HepG2 (cell line): ENCODE results near the gene PSD4. TPM values are rescaled to one million over a fixed set of nuclear protein-coding genes. Genes with fewer than 3 reads are reported as not detected.

Experiments used
- ETV5 ChIP-seq: IDR thresholded peaks from 2 replicates; pipeline ENCODE4 v1.6.1; 2018; ENCODE audit warnings: missing biosample characterization, missing genetic modification reagents, inconsistent platforms, borderline replicate concordance
- FOXA1 ChIP-seq, 2 experiments: fragments of 450-650 bp in 1 of 2; sonication (generic) in 1 of 2; formaldehyde crosslinking in 1 of 2; IDR thresholded peaks; 2 replicates each; pipeline versions ENCODE4 v1.4.0 to v1.6.1; 2016 to 2020; ENCODE audit warnings: missing genetic modification reagents in 1 of 2
- MAFG ChIP-seq: sonication (generic); formaldehyde crosslinking; IDR thresholded peaks from 2 replicates; pipeline ENCODE4 v1.5.1; 2020; ENCODE audit warnings: mild to moderate bottlenecking, missing genetic modification reagents
- SIN3A ChIP-seq: IDR thresholded peaks from 2 replicates; pipeline ENCODE4 v1.6.1; 2011; ENCODE audit warnings: low read depth, mild to moderate bottlenecking, control low read depth, low read length, borderline replicate concordance
- THYN1 ChIP-seq: sonication (generic); formaldehyde crosslinking; IDR thresholded peaks from 2 replicates; pipeline ENCODE4 v1.8.1; 2023; ENCODE audit warnings: low read depth, mild to moderate bottlenecking, moderate library complexity, missing genetic modification reagents, borderline replicate concordance
- ZFX ChIP-seq: sonication (generic); formaldehyde crosslinking; IDR thresholded peaks from 2 replicates; pipeline ENCODE4 v1.4.0; 2020; ENCODE audit warnings: mild to moderate bottlenecking, low read depth, missing genetic modification reagents, moderate library complexity
- ZNF160 ChIP-seq: sonication (generic); formaldehyde crosslinking; IDR thresholded peaks from 2 replicates; pipeline ENCODE4 v1.8.0; 2022; ENCODE audit warnings: mild to moderate bottlenecking, inconsistent platforms, missing genetic modification reagents
- ZNF326 ChIP-seq: sonication (generic); formaldehyde crosslinking; IDR thresholded peaks from 2 replicates; pipeline ENCODE4 v1.4.0; 2020; ENCODE audit warnings: missing genetic modification reagents, borderline replicate concordance
- ZNF468 ChIP-seq: sonication (generic); formaldehyde crosslinking; IDR thresholded peaks from 2 replicates; pipeline ENCODE4 v1.8.0; 2022; ENCODE audit warnings: mild to moderate bottlenecking, moderate library complexity, missing genetic modification reagents
- ZNF501 ChIP-seq: sonication (generic); formaldehyde crosslinking; IDR thresholded peaks from 2 replicates; pipeline ENCODE4 v1.5.1; 2020; ENCODE audit warnings: mild to moderate bottlenecking, moderate library complexity, missing genetic modification reagents
- ZNF513 ChIP-seq: sonication (generic); formaldehyde crosslinking; conservative IDR thresholded peaks from 2 replicates; pipeline ENCODE4 v1.5.0; 2020; ENCODE audit warnings: missing genetic modification reagents
- polyA plus RNA-seq, 8 experiments: library from polyadenylated mRNA; depleted of rRNA in 3 of 8; stranded (reverse) in 7 of 8; unstranded in 1 of 8; fragments of >200 nt; fragmentation: Illumina TruSeq in 4 of 8; extraction: Trizol in 4 of 8; gene quantifications; 2 replicates each; pipeline versions ENCODE4 v1.2.1 to v1.2.3, GENCODE V29; 2011 to 2016; ENCODE audit warnings: low read depth in 4 of 8, missing spikeins in 1 of 8, mixed read lengths in 1 of 8; ENCODE audit not compliant: insufficient read depth in 1 of 8
- total RNA-seq, 5 experiments: library from RNA; depleted of rRNA; stranded (reverse); fragments of >200 nt; fragmentation: Illumina TruSeq; extraction: Trizol; gene quantifications; 2 replicates each; pipeline ENCODE4 v1.2.3, GENCODE V29; 2016; ENCODE audit warnings: low read depth in 1 of 5
- TF ChIP-seq, protein P1 (sequence below): sonication (generic); formaldehyde crosslinking; IDR thresholded peaks from 2 replicates; pipeline ENCODE4 v1.4.0; 2020; ENCODE audit warnings: missing genetic modification reagents
- TF ChIP-seq, protein P2 (sequence below): IDR thresholded peaks from 2 replicates; pipeline ENCODE4 v1.6.1; 2016; ENCODE audit warnings: missing compliant biosample characterization, missing genetic modification reagents, borderline replicate concordance
- TF ChIP-seq, protein P3 (sequence below): sonication (generic); formaldehyde crosslinking; IDR thresholded peaks from 2 replicates; pipeline ENCODE4 v1.5.1; 2020; ENCODE audit warnings: mild to moderate bottlenecking, missing genetic modification reagents, borderline replicate concordance
- TF ChIP-seq, protein P4 (sequence below): sonication (generic); formaldehyde crosslinking; IDR thresholded peaks from 2 replicates; pipeline ENCODE4 v1.4.0; 2020; ENCODE audit warnings: mild to moderate bottlenecking, missing genetic modification reagents

PSD4 gene
- total and polyA plus RNA-seq, 2 of the 13 experiments (the other 11 are each of a cell fraction or from before 2014, with no cell fraction given) = 5.8 to 9.4 TPM

DNA sequence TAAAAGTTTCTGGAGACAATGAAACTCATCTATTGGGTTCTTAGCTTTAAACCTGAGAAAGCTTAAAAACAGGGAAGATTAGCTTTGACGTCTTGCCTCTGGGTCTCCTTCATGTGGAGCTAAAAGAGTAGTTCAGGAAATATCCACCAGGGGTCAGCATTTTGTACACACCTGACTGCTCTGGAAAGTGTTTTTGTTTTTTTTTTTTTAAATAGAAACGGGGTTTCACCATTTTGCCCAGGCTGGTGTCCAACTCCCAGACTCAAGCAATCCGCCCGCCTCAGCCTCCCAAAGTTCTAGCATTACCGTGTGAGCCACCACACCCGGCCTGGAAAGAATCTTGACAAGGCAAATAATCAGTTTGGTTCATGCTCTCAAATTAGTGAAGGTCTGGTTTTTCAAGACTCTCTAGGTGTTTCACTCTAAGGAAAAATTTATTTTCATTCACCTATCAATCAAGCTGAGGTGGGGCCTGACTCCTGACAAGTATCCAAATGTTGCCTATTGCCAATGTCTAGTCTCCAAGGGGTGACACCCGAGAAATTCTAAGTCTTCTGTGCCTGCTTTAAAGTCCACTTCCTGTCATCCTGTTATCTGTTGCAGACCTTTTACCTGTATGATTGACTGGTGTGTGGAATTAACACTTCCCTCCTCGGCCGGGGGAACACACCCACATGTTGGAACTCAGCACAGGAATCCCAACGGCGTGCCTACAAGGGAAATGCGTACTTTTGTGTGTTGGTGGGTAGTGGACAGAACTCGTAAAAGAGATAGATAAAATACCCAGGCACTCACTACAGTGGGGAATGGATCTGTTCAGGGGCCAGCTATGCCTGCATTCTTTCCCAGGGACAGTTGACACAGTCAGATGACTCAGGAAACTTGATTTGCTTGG is 35.1 kb upstream of the PSD4 start (continued):
- TF ChIP-seq, protein P1, sequence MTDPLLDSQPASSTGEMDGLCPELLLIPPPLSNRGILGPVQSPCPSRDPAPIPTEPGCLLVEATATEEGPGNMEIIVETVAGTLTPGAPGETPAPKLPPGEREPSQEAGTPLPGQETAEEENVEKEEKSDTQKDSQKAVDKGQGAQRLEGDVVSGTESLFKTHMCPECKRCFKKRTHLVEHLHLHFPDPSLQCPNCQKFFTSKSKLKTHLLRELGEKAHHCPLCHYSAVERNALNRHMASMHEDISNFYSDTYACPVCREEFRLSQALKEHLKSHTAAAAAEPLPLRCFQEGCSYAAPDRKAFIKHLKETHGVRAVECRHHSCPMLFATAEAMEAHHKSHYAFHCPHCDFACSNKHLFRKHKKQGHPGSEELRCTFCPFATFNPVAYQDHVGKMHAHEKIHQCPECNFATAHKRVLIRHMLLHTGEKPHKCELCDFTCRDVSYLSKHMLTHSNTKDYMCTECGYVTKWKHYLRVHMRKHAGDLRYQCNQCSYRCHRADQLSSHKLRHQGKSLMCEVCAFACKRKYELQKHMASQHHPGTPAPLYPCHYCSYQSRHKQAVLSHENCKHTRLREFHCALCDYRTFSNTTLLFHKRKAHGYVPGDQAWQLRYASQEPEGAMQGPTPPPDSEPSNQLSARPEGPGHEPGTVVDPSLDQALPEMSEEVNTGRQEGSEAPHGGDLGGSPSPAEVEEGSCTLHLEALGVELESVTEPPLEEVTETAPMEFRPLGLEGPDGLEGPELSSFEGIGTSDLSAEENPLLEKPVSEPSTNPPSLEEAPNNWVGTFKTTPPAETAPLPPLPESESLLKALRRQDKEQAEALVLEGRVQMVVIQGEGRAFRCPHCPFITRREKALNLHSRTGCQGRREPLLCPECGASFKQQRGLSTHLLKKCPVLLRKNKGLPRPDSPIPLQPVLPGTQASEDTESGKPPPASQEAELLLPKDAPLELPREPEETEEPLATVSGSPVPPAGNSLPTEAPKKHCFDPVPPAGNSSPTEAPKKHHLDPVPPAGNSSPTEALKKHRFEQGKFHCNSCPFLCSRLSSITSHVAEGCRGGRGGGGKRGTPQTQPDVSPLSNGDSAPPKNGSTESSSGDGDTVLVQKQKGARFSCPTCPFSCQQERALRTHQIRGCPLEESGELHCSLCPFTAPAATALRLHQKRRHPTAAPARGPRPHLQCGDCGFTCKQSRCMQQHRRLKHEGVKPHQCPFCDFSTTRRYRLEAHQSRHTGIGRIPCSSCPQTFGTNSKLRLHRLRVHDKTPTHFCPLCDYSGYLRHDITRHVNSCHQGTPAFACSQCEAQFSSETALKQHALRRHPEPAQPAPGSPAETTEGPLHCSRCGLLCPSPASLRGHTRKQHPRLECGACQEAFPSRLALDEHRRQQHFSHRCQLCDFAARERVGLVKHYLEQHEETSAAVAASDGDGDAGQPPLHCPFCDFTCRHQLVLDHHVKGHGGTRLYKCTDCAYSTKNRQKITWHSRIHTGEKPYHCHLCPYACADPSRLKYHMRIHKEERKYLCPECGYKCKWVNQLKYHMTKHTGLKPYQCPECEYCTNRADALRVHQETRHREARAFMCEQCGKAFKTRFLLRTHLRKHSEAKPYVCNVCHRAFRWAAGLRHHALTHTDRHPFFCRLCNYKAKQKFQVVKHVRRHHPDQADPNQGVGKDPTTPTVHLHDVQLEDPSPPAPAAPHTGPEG (CRISPR knock-in tag) = no peak
- TF ChIP-seq ZNF160 (CRISPR knock-in tag) = no peak
- no peak for TF ChIP-seq ZNF326 (CRISPR knock-in tag)
- TF ChIP-seq ZNF501 (CRISPR knock-in tag) = peak; percentile 79
- TF ChIP-seq ZNF513 (CRISPR knock-in tag) = no peak
- TF ChIP-seq MAFG = no peak
- TF ChIP-seq FOXA1 (IDR thresholded peaks at IDR 0.05) = no peak
- TF ChIP-seq FOXA1 (CRISPR knock-in tag; IDR thresholded peaks at IDR 0.05) = 0 out of 2 replicates have a peak, but pooled peaks have one; percentile 56
- no peak for TF ChIP-seq THYN1
- TF ChIP-seq, protein P2, sequence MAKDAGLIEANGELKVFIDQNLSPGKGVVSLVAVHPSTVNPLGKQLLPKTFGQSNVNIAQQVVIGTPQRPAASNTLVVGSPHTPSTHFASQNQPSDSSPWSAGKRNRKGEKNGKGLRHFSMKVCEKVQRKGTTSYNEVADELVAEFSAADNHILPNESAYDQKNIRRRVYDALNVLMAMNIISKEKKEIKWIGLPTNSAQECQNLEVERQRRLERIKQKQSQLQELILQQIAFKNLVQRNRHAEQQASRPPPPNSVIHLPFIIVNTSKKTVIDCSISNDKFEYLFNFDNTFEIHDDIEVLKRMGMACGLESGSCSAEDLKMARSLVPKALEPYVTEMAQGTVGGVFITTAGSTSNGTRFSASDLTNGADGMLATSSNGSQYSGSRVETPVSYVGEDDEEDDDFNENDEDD (CRISPR knock-in tag) = no peak
- no peak for TF ChIP-seq ZNF468
- TF ChIP-seq, protein P3, sequence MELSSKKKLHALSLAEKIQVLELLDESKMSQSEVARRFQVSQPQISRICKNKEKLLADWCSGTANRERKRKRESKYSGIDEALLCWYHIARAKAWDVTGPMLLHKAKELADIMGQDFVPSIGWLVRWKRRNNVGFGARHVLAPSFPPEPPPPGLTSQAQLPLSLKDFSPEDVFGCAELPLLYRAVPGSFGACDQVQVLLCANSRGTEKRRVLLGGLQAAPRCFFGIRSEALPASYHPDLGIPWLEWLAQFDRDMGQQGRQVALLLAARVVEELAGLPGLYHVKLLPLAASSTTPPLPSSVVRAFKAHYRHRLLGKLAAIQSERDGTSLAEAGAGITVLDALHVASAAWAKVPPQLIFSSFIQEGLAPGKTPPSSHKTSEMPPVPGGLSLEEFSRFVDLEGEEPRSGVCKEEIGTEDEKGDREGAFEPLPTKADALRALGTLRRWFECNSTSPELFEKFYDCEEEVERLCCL (CRISPR knock-in tag) = 0 out of 2 replicates have a peak, but pooled peaks have one; percentile 53
- TF ChIP-seq ZFX (CRISPR knock-in tag) = no peak
- TF ChIP-seq ETV5 (CRISPR knock-in tag) = peak; percentile 37; the same call in 1 of the 2 replicates
- TF ChIP-seq, protein P4, sequence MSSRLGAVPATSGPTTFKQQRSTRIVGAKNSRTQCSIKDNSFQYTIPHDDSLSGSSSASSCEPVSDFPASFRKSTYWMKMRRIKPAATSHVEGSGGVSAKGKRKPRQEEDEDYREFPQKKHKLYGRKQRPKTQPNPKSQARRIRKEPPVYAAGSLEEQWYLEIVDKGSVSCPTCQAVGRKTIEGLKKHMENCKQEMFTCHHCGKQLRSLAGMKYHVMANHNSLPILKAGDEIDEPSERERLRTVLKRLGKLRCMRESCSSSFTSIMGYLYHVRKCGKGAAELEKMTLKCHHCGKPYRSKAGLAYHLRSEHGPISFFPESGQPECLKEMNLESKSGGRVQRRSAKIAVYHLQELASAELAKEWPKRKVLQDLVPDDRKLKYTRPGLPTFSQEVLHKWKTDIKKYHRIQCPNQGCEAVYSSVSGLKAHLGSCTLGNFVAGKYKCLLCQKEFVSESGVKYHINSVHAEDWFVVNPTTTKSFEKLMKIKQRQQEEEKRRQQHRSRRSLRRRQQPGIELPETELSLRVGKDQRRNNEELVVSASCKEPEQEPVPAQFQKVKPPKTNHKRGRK (CRISPR knock-in tag) = no peak
- 0 out of 2 replicates have a peak, but pooled peaks have one; percentile 10 for TF ChIP-seq SIN3A
